Ishikawa (cell line): ENCODE results near the gene IMMP2L.

Experiments used
- CEBPB ChIP-seq: IDR thresholded peaks from 2 replicates; pipeline ENCODE4 v1.6.1; 2012
- CREB1 ChIP-seq: IDR thresholded peaks from 2 replicates; pipeline ENCODE4 v1.6.1; 2012; ENCODE audit warnings: low read depth
- EGR1 ChIP-seq: IDR thresholded peaks from 2 replicates; pipeline ENCODE4 v1.6.1; 2012
- EP300 ChIP-seq: IDR thresholded peaks from 2 replicates; pipeline ENCODE4 v1.6.1; 2012; ENCODE audit warnings: borderline replicate concordance
- FOXM1 ChIP-seq: IDR thresholded peaks from 2 replicates; pipeline ENCODE4 v1.6.1; 2012; ENCODE audit warnings: low read depth, borderline replicate concordance
- NFIC ChIP-seq: IDR thresholded peaks from 2 replicates; pipeline ENCODE4 v1.6.1; 2012
- RAD21 ChIP-seq: IDR thresholded peaks from 2 replicates; pipeline ENCODE4 v1.6.1; 2012; ENCODE audit warnings: low read depth
- TAF1 ChIP-seq: IDR thresholded peaks from 2 replicates; pipeline ENCODE4 v1.6.1; 2012; ENCODE audit warnings: low read depth, mild to moderate bottlenecking
- TCF12 ChIP-seq: IDR thresholded peaks from 2 replicates; pipeline ENCODE4 v1.6.1; 2012; ENCODE audit warnings: low read depth
- TEAD4 ChIP-seq: IDR thresholded peaks from 2 replicates; pipeline ENCODE4 v1.6.1; 2012
- YY1 ChIP-seq: IDR thresholded peaks from 2 replicates; pipeline ENCODE4 v1.6.1; 2012; ENCODE audit warnings: low read depth
- ZBTB7A ChIP-seq: IDR thresholded peaks from 2 replicates; pipeline ENCODE4 v1.6.1; 2012; ENCODE audit warnings: low read depth
- TF ChIP-seq, protein P1 (sequence below): IDR thresholded peaks from 2 replicates; pipeline ENCODE4 v1.6.1; 2012
- TF ChIP-seq, protein P2 (sequence below): IDR thresholded peaks from 2 replicates; pipeline ENCODE4 v1.6.1; 2012; ENCODE audit warnings: low read depth, mild to moderate bottlenecking
- TF ChIP-seq, protein P3 (sequence below): IDR thresholded peaks from 2 replicates; pipeline ENCODE4 v1.6.1; 2012

IMMP2L gene

DNA sequence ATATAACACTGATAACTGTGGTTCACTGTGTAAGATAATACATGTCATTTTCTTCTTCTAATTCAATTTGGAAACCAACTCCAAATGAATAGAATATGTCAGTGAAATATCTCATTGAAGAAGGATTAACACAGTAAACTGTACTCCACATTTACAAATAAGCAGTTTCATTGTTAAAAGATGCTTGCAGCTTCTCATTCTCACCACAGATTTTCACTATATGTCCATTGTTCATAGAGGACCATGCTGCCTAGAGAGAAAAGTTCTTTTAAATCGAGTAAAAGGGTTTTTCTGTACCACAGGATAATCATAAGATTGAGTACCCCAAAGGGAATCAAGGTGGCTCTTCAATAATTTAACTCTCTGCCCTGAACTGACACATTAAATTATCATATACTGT lies 305.9 kb downstream of the IMMP2L start:
- TF ChIP-seq, protein P1, sequence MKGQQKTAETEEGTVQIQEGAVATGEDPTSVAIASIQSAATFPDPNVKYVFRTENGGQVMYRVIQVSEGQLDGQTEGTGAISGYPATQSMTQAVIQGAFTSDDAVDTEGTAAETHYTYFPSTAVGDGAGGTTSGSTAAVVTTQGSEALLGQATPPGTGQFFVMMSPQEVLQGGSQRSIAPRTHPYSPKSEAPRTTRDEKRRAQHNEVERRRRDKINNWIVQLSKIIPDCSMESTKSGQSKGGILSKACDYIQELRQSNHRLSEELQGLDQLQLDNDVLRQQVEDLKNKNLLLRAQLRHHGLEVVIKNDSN = no peak
- TF ChIP-seq TEAD4 (no peak), YY1 (no peak), FOXM1 (no peak), EP300 (no peak), TAF1 (no peak), CREB1 (no peak), CEBPB (no peak), RAD21 (no peak), NFIC (no peak), EGR1 (no peak), TCF12 (no peak)
- TF ChIP-seq, protein P2, sequence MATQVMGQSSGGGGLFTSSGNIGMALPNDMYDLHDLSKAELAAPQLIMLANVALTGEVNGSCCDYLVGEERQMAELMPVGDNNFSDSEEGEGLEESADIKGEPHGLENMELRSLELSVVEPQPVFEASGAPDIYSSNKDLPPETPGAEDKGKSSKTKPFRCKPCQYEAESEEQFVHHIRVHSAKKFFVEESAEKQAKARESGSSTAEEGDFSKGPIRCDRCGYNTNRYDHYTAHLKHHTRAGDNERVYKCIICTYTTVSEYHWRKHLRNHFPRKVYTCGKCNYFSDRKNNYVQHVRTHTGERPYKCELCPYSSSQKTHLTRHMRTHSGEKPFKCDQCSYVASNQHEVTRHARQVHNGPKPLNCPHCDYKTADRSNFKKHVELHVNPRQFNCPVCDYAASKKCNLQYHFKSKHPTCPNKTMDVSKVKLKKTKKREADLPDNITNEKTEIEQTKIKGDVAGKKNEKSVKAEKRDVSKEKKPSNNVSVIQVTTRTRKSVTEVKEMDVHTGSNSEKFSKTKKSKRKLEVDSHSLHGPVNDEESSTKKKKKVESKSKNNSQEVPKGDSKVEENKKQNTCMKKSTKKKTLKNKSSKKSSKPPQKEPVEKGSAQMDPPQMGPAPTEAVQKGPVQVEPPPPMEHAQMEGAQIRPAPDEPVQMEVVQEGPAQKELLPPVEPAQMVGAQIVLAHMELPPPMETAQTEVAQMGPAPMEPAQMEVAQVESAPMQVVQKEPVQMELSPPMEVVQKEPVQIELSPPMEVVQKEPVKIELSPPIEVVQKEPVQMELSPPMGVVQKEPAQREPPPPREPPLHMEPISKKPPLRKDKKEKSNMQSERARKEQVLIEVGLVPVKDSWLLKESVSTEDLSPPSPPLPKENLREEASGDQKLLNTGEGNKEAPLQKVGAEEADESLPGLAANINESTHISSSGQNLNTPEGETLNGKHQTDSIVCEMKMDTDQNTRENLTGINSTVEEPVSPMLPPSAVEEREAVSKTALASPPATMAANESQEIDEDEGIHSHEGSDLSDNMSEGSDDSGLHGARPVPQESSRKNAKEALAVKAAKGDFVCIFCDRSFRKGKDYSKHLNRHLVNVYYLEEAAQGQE = no peak
- TF ChIP-seq, protein P3, sequence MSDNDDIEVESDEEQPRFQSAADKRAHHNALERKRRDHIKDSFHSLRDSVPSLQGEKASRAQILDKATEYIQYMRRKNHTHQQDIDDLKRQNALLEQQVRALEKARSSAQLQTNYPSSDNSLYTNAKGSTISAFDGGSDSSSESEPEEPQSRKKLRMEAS = no peak

DNA sequence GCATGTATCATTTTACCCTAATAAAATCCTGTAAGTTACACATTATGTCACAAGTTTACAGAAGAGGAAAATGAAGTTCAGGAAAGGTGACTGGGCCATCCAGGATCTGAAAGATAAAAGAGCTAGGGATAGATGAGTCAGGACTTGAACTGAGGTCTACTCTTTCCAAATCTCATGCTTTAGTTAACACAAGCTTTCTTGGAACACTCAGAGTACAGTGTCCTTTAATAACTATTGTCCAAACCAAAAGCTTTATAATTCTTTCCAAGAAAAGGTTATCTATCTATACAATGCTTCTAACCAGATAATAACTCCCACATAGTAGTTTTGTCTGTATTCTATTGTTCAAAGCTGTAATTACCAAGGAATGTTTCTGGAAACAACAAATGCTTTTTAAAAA lies 306.7 kb downstream of the IMMP2L start:
- TF ChIP-seq ZBTB7A (no peak), NFIC (no peak), TEAD4 (no peak), TCF12 (no peak)

DNA sequence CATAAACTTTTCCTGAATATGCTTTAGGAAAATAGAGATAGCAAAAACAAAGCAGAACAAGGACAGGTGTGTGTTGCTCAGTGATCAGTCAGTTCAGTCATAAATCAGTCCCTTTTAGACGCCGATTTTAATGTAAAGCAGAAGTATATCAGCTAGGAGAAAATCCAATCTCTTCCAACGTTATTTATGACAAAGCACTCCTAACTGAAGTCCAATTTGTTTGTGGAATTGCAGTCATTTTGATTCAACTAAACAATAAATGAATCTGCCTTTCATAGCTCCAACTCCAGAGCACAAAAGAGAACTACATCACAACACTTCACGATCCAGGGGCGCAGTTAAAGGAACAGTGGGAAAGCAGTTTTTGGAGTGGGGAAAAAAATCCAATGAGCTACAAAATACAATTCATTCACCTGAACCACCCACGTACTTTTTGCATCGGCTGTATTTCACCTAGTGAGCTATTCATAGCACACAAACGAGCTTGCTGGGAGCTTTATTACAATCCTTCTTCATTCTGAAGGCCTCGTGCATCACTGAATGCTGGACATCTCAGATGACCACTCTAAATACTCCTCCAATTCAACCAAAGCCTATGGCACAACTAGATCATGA lies 320.0 kb downstream of the IMMP2L start:
- TF ChIP-seq, protein P3 = no peak
- TF ChIP-seq NFIC = no peak
- no peak for TF ChIP-seq ZBTB7A
- no peak for TF ChIP-seq EP300
- no peak for TF ChIP-seq YY1
- TF ChIP-seq EGR1 = no peak
- TF ChIP-seq CREB1 = no peak

DNA sequence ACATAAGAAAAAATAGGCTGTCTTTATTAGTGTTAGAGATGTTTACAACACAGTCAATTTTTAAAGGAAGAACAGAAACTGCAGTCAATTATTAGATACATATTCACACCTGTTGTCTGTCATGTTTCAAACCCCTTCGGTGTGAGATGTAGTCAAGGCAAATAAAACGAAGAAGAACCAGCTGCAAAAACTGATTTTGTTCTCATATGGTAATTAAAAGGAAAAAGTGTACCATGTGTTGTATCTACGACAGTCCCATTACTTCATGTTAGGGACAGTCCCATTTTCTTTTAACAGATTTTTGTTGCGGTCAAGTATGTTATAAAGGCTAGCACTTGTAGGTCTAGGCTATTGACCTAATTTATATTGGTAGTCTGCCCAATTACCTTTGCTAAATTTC lies 321.9 kb downstream of the IMMP2L start:
- TF ChIP-seq TEAD4 (no peak), TCF12 (no peak), RAD21 (no peak), FOXM1 (no peak), YY1 (no peak), EGR1 (no peak), CEBPB (no peak), EP300 (no peak), TAF1 (no peak), CREB1 (no peak), NFIC (no peak), ZBTB7A (no peak)
- TF ChIP-seq, protein P3 = no peak
- TF ChIP-seq, protein P1 = no peak
- TF ChIP-seq, protein P2 = no peak

DNA sequence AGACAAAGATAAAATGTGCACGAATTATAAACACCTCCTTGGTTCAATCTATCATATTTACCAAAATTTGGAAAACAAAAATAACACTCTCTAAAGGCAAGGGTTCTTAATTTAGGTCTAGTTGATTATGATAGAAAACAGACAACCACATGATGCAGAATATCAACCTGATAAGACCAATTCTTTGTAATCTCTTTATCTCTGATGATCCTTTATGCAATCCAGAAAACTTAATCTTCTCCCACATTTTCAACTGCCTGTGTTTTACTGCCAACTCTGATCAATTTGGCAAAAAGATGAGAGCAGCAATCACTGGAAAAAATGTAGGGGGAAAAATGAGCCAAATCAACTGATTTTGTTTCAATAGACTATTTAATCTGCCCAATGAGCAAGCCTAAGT lies 322.9 kb downstream of the IMMP2L start:
- TF ChIP-seq, protein P1 = no peak
- no peak for TF ChIP-seq TEAD4
- no peak for TF ChIP-seq YY1
- no peak for TF ChIP-seq TAF1
- TF ChIP-seq RAD21 = no peak
- no peak for TF ChIP-seq CEBPB
- no peak for TF ChIP-seq TCF12
